ENCODE measurements around the gene STAT1. TPM values are rescaled to one million over a fixed set of nuclear protein-coding genes. Genes with fewer than 3 reads are reported as not detected.

Gene STAT1
- total RNA-seq, 1 experiment from 2014 or later = 60.7 TPM

DNA sequence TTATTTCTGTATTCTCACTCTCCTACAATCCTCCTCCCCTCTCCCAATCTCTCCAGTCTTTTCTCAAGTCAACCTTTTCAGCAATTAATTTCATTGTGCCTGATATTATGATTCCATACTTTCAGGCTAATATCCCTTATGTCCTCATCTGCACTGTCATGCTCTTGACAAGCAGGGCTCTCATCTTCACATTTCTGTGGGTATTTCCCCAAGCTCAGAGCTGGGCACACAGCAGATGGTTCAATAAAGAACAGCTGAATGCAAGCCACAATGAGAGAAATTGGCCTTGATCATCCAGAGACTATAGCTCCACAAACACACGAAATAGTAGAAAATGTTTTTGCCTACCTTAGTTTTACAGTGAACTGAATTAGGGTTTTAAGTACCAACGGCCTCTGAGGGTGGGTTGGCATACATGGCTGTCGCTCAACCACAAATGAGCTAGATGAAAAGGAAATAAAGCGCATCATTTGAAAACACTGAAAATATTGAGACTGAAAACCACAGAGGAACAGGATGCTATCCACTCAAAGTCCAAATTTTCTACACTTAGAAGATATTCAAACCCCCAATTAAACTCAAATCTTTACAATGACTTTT is 47.5 kb upstream of the STAT1 start:
- no peaks in the 10 kb centered on the region for H3K9me2 ChIP-seq (ENCODE audit: insufficient read depth)
- H2AFZ ChIP-seq (ENCODE audit: low read depth, low read length, poor library complexity, severe bottlenecking) = no peak overlapping the region
- H4K20me1 ChIP-seq (ENCODE audit: insufficient read depth) = no peaks in the 10 kb centered on the region
- H3K79me2 ChIP-seq (ENCODE audit: insufficient read depth, low read length) = no peaks in the 10 kb centered on the region
- ChIA-PET POLR2A (no interaction called here), CTCF (interaction anchor here (6.0 kb wide), 1 partner anchor 10 kb away, joined by 27 read pairs; no protein-coding TSS in a partner anchor), RAD21 (ENCODE audit: low non-redundant PET in 1 of 2, low total read pairs in 2 of 2, uncharacterized antibody in 2 of 2, unreplicated experiment in 2 of 2) (no interaction called here)
- H3K9ac ChIP-seq (ENCODE audit: low read length) = no peak overlapping the region
- H3K27ac ChIP-seq (ENCODE audit: low read depth, low read length) = no peak overlapping the region
- ATAC-seq (no peak), DNase-seq (ENCODE audit: low read depth, low spot score) (no peak)
- no peak overlapping the region for H3K4me2 ChIP-seq (ENCODE audit: low read length)
- H3K4me1 ChIP-seq (ENCODE audit: control insufficient read depth in 1 of 2, insufficient read depth in 2 of 2, low read length in 2 of 2) = no peaks in the 10 kb centered on the region
- BruUV-seq (replicated peaks) = no TSS peak
- intact Hi-C loops (cut with micrococcal nuclease) = no loop called here
- H3K4me3 ChIP-seq (replicated peaks in 1 of 2; ENCODE audit: low read depth in 1 of 2, low read length in 2 of 2) = no peak overlapping the region
- TF ChIP-seq RAD21 (IDR thresholded peaks at IDR 0.05; ENCODE audit: low read depth) (no peak), SRF (IDR thresholded peaks at IDR 0.05; ENCODE audit: low read depth) (no peak), SP1 (IDR thresholded peaks at IDR 0.05; ENCODE audit: low read depth) (no peak), EZH2 (IDR thresholded peaks at IDR 0.05) (no peak), POLR2A (IDR thresholded peaks at IDR 0.05; ENCODE audit: borderline replicate concordance, extremely low read depth, insufficient read depth, insufficient read length) (no peak), EZH2phosphoT487 (IDR thresholded peaks at IDR 0.05; ENCODE audit: borderline replicate concordance) (no peak), ATF3 (IDR thresholded peaks at IDR 0.05) (no peak), CBX3 (IDR thresholded peaks at IDR 0.05; ENCODE audit: low read depth) (no peak), YY1 (IDR thresholded peaks at IDR 0.05; ENCODE audit: extremely low read depth, insufficient replicate concordance, low read depth, low read length) (no peak), ELF1 (IDR thresholded peaks at IDR 0.05; ENCODE audit: borderline replicate concordance, low read depth) (no peak), EGR1 (IDR thresholded peaks at IDR 0.05; ENCODE audit: low read depth) (no peak), ZNF274 (IDR thresholded peaks at IDR 0.05; ENCODE audit: low read depth, low read length) (no peak), CTCF (IDR thresholded peaks at IDR 0.05 in 2 of 3, conservative IDR thresholded peaks at IDR 0.05 in 1 of 3; ENCODE audit: borderline replicate concordance in 1 of 3, insufficient read depth in 1 of 3, low read depth in 2 of 3, low read length in 2 of 3) (no peak), ZFX (IDR thresholded peaks at IDR 0.05) (no peak), JUND (IDR thresholded peaks at IDR 0.05) (no peak)
- TF ChIP-seq, protein P1, sequence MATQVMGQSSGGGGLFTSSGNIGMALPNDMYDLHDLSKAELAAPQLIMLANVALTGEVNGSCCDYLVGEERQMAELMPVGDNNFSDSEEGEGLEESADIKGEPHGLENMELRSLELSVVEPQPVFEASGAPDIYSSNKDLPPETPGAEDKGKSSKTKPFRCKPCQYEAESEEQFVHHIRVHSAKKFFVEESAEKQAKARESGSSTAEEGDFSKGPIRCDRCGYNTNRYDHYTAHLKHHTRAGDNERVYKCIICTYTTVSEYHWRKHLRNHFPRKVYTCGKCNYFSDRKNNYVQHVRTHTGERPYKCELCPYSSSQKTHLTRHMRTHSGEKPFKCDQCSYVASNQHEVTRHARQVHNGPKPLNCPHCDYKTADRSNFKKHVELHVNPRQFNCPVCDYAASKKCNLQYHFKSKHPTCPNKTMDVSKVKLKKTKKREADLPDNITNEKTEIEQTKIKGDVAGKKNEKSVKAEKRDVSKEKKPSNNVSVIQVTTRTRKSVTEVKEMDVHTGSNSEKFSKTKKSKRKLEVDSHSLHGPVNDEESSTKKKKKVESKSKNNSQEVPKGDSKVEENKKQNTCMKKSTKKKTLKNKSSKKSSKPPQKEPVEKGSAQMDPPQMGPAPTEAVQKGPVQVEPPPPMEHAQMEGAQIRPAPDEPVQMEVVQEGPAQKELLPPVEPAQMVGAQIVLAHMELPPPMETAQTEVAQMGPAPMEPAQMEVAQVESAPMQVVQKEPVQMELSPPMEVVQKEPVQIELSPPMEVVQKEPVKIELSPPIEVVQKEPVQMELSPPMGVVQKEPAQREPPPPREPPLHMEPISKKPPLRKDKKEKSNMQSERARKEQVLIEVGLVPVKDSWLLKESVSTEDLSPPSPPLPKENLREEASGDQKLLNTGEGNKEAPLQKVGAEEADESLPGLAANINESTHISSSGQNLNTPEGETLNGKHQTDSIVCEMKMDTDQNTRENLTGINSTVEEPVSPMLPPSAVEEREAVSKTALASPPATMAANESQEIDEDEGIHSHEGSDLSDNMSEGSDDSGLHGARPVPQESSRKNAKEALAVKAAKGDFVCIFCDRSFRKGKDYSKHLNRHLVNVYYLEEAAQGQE (IDR thresholded peaks at IDR 0.05; ENCODE audit: low read depth) = no peak
- TF ChIP-seq, protein P2, sequence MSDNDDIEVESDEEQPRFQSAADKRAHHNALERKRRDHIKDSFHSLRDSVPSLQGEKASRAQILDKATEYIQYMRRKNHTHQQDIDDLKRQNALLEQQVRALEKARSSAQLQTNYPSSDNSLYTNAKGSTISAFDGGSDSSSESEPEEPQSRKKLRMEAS (IDR thresholded peaks at IDR 0.05) = no peak
- H3K27me3 ChIP-seq (ENCODE audit: insufficient read depth, low read length) = no peaks in the 10 kb centered on the region
- no peaks in the 10 kb centered on the region for H3K9me3 ChIP-seq (ENCODE audit: control insufficient read depth in 1 of 2, insufficient read depth in 1 of 2, low read depth in 1 of 2, low read length in 2 of 2)
- H3K36me3 ChIP-seq (ENCODE audit: control insufficient read depth in 1 of 2, insufficient read depth in 2 of 2, low read length in 2 of 2) = no peaks in the 10 kb centered on the region

Measured in HCT116 (cell line).